Liver (tissue), 9 donors: Measurements from ENCODE around the gene ADIRF. TPM values are rescaled to one million over a fixed set of nuclear protein-coding genes. Genes with fewer than 3 reads are reported as not detected.

Source experiments
- DNase-seq: peaks from one replicate; pipeline ENCODE4 v3.0.0-alpha.2; 2017; ENCODE audit warnings: low spot score
- H3K27ac ChIP-seq, 2 donors: one replicate each; pipeline ENCODE4 v1.7.0; 2013; ENCODE audit warnings: inconsistent platforms in 2 of 2, low read length in 2 of 2, control low read depth in 1 of 2, low read depth in 1 of 2, mild to moderate bottlenecking in 1 of 2
- H3K27me3 ChIP-seq, 4 donors: one replicate each; pipeline versions ENCODE4 v1.6.1 to v1.7.0; 2013; ENCODE audit warnings: low read length in 3 of 4, inconsistent platforms in 1 of 4, mild to moderate bottlenecking in 1 of 4, moderate library complexity in 1 of 4; ENCODE audit not compliant: control insufficient read depth in 4 of 4, insufficient read depth in 4 of 4
- H3K36me3 ChIP-seq, 4 donors: one replicate each; pipeline versions ENCODE4 v1.6.1 to v1.7.0; 2013; ENCODE audit warnings: low read length in 3 of 4, mild to moderate bottlenecking in 3 of 4, low read depth in 1 of 4, moderate library complexity in 1 of 4; ENCODE audit not compliant: control insufficient read depth in 4 of 4, insufficient read depth in 3 of 4
- H3K4me1 ChIP-seq, 4 donors: one replicate each; pipeline versions ENCODE4 v1.6.1 to v1.7.0; 2013; ENCODE audit warnings: low read length in 3 of 4, mild to moderate bottlenecking in 3 of 4, moderate library complexity in 1 of 4; ENCODE audit not compliant: control insufficient read depth in 4 of 4, insufficient read depth in 4 of 4
- H3K4me3 ChIP-seq, 3 donors: one replicate each; pipeline versions ENCODE4 v1.6.1 to v1.7.0; 2013; ENCODE audit warnings: low read length in 3 of 3, control low read depth in 1 of 3, low read depth in 1 of 3, mild to moderate bottlenecking in 1 of 3
- H3K9ac ChIP-seq, 2 donors: one replicate each; pipeline ENCODE4 v1.7.0; 2013; ENCODE audit warnings: low read length in 2 of 2, mild to moderate bottlenecking in 2 of 2, moderate library complexity in 2 of 2, control low read depth in 1 of 2, low read depth in 1 of 2
- H3K9me3 ChIP-seq, 4 donors: one replicate each; pipeline versions ENCODE4 v1.6.1 to v1.7.0; 2013; ENCODE audit warnings: low read length in 3 of 4; ENCODE audit not compliant: control insufficient read depth in 4 of 4
- EGR1 ChIP-seq, 2 donors: IDR thresholded peaks; 2 replicates each; pipeline ENCODE4 v1.6.1; 2016 to 2018; ENCODE audit warnings: antibody characterized with exemption in 2 of 2, low read depth in 2 of 2
- FOXA1 ChIP-seq: IDR thresholded peaks from 2 replicates; pipeline ENCODE4 v1.6.1; 2016; ENCODE audit warnings: antibody characterized with exemption
- FOXA2 ChIP-seq: IDR thresholded peaks from 2 replicates; pipeline ENCODE4 v1.6.1; 2016; ENCODE audit warnings: antibody characterized with exemption
- GABPA ChIP-seq, 2 donors: IDR thresholded peaks in 1 of 2; conservative IDR thresholded peaks in 1 of 2; 2 replicates each; pipeline ENCODE4 v1.6.1; 2016; ENCODE audit warnings: antibody characterized with exemption in 2 of 2, mild to moderate bottlenecking in 1 of 2, moderate library complexity in 1 of 2
- HNF4A ChIP-seq, 2 donors: conservative IDR thresholded peaks; 2 replicates each; pipeline ENCODE4 v1.6.1; 2016; ENCODE audit warnings: antibody characterized with exemption in 2 of 2, mild to moderate bottlenecking in 2 of 2
- HNF4G ChIP-seq: IDR thresholded peaks from 2 replicates; pipeline ENCODE4 v1.6.1; 2016; ENCODE audit warnings: antibody characterized with exemption
- JUND ChIP-seq, 2 donors: IDR thresholded peaks; 2 replicates each; pipeline ENCODE4 v1.6.1; 2016; ENCODE audit warnings: antibody characterized with exemption in 2 of 2
- MAX ChIP-seq: IDR thresholded peaks from 2 replicates; pipeline ENCODE4 v1.6.1; 2016; ENCODE audit warnings: antibody characterized with exemption
- RAD21 ChIP-seq, 2 donors: IDR thresholded peaks; 2 replicates each; pipeline ENCODE4 v1.6.1; 2016; ENCODE audit warnings: antibody characterized with exemption in 2 of 2, mild to moderate bottlenecking in 2 of 2
- RXRA ChIP-seq, 2 donors: IDR thresholded peaks; 2 replicates each; pipeline ENCODE4 v1.6.1; 2017 to 2018; ENCODE audit warnings: antibody characterized with exemption in 2 of 2, mild to moderate bottlenecking in 1 of 2
- SP1 ChIP-seq: IDR thresholded peaks from 2 replicates; pipeline ENCODE4 v1.6.1; 2018; ENCODE audit warnings: antibody characterized with exemption, mild to moderate bottlenecking
- TAF1 ChIP-seq: conservative IDR thresholded peaks from 2 replicates; pipeline ENCODE4 v1.6.1; 2016; ENCODE audit warnings: antibody characterized with exemption, mild to moderate bottlenecking
- YY1 ChIP-seq: IDR thresholded peaks from 2 replicates; pipeline ENCODE4 v1.6.1; 2016; ENCODE audit warnings: antibody characterized with exemption, mild to moderate bottlenecking
- ZBTB33 ChIP-seq: IDR thresholded peaks from 2 replicates; pipeline ENCODE4 v1.6.1; 2016; ENCODE audit warnings: antibody characterized with exemption
- WGBS: extraction: QIAGEN DNeasy Blood & Tissue Kit; methylation state at CpG from one replicate; pipeline ENCODE4 v1.1.7; 2013; 5-methylcytosine and 5-hydroxymethylcytosine counted together
- polyA plus RNA-seq, 2 donors: library from polyadenylated mRNA; stranded (reverse) in 1 of 2; unstranded in 1 of 2; fragments of 200-250 nt in 1 of 2; fragments of >200 nt in 1 of 2; fragmentation: Nextera tagmentation in 1 of 2; extraction: Ambion mirVana in 1 of 2; gene quantifications; one replicate each; pipeline versions ENCODE4 v1.2.1 to v1.2.3, GENCODE V29; 2013 to 2015
- total RNA-seq, 2 donors: library from RNA; depleted of rRNA; stranded (reverse); fragments of >200 nt; gene quantifications; one replicate each; pipeline ENCODE4 v1.2.3, GENCODE V29; 2014
- TF ChIP-seq, protein P1 (sequence below): IDR thresholded peaks from 2 replicates; pipeline ENCODE4 v1.6.1; 2016; ENCODE audit warnings: antibody characterized with exemption, mild to moderate bottlenecking
- TF ChIP-seq, protein P2 (sequence below): fragments of 150-350 bp; IDR thresholded peaks from 2 replicates; pipeline ENCODE4 v1.5.1; 2017; ENCODE audit warnings: improper control_type of control experiment, low read depth, low read length; ENCODE audit not compliant: missing input control
- donor health status: healthy.
- donor health status: healthy.
- donor health status: healthy.
- donor health status: healthy.
- donor health status: healthy.

Gene ADIRF
- total and polyA plus RNA-seq, 4 donors, result 0.61 to 96.3 (median 35.8) TPM

GRCh38 chr10:86944031-86944419 lies 24.3 kb upstream of the ADIRF start:
- no peak overlapping the region for H3K27ac ChIP-seq
- H3K27me3 ChIP-seq, result no peaks in the 10 kb centered on the region
- no peak overlapping the region for H3K9ac ChIP-seq
- DNase-seq, result no peak
- H3K4me1 ChIP-seq, result peaks cover 12 to 39% (median 25%) of the 10 kb centered on the region in 4 donors
- 55% methylated on average over 4 of the region's 4 CpGs for WGBS
- no peaks in the 10 kb centered on the region for H3K36me3 ChIP-seq
- no peaks in the 10 kb centered on the region for H3K9me3 ChIP-seq
- H3K4me3 ChIP-seq, result no peak overlapping the region
- TF ChIP-seq HNF4G (no peak), MAX (no peak), JUND (IDR thresholded peaks at IDR 0.05) (no peak), EGR1 (IDR thresholded peaks at IDR 0.05; ENCODE audit: low read depth in 2 of 2) (no peak), RXRA (IDR thresholded peaks at IDR 0.05) (no peak), SP1 (no peak), TAF1 (no peak), RAD21 (IDR thresholded peaks at IDR 0.05) (no peak), YY1 (no peak), FOXA2 (no peak), HNF4A (conservative IDR thresholded peaks at IDR 0.05) (no peak)
- TF ChIP-seq, protein P1, sequence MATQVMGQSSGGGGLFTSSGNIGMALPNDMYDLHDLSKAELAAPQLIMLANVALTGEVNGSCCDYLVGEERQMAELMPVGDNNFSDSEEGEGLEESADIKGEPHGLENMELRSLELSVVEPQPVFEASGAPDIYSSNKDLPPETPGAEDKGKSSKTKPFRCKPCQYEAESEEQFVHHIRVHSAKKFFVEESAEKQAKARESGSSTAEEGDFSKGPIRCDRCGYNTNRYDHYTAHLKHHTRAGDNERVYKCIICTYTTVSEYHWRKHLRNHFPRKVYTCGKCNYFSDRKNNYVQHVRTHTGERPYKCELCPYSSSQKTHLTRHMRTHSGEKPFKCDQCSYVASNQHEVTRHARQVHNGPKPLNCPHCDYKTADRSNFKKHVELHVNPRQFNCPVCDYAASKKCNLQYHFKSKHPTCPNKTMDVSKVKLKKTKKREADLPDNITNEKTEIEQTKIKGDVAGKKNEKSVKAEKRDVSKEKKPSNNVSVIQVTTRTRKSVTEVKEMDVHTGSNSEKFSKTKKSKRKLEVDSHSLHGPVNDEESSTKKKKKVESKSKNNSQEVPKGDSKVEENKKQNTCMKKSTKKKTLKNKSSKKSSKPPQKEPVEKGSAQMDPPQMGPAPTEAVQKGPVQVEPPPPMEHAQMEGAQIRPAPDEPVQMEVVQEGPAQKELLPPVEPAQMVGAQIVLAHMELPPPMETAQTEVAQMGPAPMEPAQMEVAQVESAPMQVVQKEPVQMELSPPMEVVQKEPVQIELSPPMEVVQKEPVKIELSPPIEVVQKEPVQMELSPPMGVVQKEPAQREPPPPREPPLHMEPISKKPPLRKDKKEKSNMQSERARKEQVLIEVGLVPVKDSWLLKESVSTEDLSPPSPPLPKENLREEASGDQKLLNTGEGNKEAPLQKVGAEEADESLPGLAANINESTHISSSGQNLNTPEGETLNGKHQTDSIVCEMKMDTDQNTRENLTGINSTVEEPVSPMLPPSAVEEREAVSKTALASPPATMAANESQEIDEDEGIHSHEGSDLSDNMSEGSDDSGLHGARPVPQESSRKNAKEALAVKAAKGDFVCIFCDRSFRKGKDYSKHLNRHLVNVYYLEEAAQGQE, result no peak
- TF ChIP-seq, protein P2, sequence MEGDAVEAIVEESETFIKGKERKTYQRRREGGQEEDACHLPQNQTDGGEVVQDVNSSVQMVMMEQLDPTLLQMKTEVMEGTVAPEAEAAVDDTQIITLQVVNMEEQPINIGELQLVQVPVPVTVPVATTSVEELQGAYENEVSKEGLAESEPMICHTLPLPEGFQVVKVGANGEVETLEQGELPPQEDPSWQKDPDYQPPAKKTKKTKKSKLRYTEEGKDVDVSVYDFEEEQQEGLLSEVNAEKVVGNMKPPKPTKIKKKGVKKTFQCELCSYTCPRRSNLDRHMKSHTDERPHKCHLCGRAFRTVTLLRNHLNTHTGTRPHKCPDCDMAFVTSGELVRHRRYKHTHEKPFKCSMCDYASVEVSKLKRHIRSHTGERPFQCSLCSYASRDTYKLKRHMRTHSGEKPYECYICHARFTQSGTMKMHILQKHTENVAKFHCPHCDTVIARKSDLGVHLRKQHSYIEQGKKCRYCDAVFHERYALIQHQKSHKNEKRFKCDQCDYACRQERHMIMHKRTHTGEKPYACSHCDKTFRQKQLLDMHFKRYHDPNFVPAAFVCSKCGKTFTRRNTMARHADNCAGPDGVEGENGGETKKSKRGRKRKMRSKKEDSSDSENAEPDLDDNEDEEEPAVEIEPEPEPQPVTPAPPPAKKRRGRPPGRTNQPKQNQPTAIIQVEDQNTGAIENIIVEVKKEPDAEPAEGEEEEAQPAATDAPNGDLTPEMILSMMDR, result no peak

DNA sequence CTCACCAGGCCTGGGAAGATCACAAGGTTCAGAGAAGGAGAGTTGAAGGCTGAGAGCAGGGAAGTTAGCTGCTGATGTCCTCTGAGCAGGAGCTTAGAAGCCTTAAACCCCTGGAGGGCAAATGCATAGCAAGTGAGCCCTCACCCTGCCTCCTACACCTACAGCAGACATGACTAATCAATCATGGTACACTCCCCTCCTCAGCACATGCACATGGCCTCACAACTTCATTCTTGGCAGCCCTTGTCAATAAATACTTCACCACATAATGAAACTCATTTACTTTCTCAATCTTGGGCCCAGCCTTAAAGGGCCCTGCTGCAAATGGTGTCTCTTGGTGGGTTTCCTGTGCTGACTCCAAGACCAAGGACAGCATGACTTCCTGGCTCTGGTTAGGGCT lies 23.8 kb upstream of the ADIRF start:
- no peaks in the 10 kb centered on the region for H3K9me3 ChIP-seq
- H3K4me3 ChIP-seq, result no peak overlapping the region
- H3K27ac ChIP-seq, result no peak overlapping the region
- TF ChIP-seq GABPA (IDR thresholded peaks at IDR 0.05 in 1 of 2, conservative IDR thresholded peaks at IDR 0.05 in 1 of 2) (no peak), MAX (no peak), RXRA (IDR thresholded peaks at IDR 0.05) (no peak), EGR1 (IDR thresholded peaks at IDR 0.05; ENCODE audit: low read depth in 2 of 2) (no peak), FOXA2 (no peak), SP1 (no peak), ZBTB33 (no peak), HNF4A (conservative IDR thresholded peaks at IDR 0.05) (no peak), JUND (IDR thresholded peaks at IDR 0.05) (no peak), FOXA1 (no peak), YY1 (no peak)
- TF ChIP-seq, protein P1, result no peak
- DNase-seq, result no peak
- peaks cover 12 to 38% (median 25%) of the 10 kb centered on the region in 4 donors for H3K4me1 ChIP-seq
- no peaks in the 10 kb centered on the region for H3K27me3 ChIP-seq
- H3K36me3 ChIP-seq, result no peaks in the 10 kb centered on the region
- H3K9ac ChIP-seq, result no peak overlapping the region
